ENCODE data around the gene PTTG1IP2.

PTTG1IP2 gene

DNA sequence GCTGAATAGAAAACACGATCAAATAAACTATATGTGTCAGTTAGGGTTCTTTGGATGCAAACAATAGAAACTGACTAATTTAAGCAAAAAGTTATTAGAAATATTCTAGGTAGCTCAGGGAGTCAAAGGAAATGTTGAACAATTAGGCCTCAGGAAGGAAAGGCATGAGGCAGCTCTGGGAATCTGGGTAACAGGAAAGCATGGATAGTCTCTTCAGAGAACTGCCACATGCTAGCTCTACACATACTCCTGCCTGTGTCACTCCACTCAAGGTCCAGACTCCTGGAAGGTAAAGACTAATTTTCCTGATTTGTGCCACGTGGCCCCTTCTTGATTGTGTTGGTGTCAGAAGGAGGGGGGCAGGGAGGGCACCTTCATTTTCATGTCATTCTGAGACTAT lies 23.8 kb upstream of the PTTG1IP2 start:
- TF ChIP-seq, protein P1, sequence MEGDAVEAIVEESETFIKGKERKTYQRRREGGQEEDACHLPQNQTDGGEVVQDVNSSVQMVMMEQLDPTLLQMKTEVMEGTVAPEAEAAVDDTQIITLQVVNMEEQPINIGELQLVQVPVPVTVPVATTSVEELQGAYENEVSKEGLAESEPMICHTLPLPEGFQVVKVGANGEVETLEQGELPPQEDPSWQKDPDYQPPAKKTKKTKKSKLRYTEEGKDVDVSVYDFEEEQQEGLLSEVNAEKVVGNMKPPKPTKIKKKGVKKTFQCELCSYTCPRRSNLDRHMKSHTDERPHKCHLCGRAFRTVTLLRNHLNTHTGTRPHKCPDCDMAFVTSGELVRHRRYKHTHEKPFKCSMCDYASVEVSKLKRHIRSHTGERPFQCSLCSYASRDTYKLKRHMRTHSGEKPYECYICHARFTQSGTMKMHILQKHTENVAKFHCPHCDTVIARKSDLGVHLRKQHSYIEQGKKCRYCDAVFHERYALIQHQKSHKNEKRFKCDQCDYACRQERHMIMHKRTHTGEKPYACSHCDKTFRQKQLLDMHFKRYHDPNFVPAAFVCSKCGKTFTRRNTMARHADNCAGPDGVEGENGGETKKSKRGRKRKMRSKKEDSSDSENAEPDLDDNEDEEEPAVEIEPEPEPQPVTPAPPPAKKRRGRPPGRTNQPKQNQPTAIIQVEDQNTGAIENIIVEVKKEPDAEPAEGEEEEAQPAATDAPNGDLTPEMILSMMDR (IDR thresholded peaks at IDR 0.05; ENCODE audit: low read depth, low read length, missing control alignments) = no peak
- no peak for DNase-seq (ENCODE audit: low read depth)
- H3K4me3 ChIP-seq (ENCODE audit: low read depth, low read length) = no peak overlapping the region

GRCh38 chr7:90446137-90446899 lies 23.1 kb upstream of the PTTG1IP2 start:
- H3K4me3 ChIP-seq (ENCODE audit: low read depth, low read length) = no peak overlapping the region
- DNase-seq (ENCODE audit: low read depth) = no peak
- TF ChIP-seq, protein P1 (IDR thresholded peaks at IDR 0.05; ENCODE audit: low read depth, low read length, missing control alignments) = no peak

DNA sequence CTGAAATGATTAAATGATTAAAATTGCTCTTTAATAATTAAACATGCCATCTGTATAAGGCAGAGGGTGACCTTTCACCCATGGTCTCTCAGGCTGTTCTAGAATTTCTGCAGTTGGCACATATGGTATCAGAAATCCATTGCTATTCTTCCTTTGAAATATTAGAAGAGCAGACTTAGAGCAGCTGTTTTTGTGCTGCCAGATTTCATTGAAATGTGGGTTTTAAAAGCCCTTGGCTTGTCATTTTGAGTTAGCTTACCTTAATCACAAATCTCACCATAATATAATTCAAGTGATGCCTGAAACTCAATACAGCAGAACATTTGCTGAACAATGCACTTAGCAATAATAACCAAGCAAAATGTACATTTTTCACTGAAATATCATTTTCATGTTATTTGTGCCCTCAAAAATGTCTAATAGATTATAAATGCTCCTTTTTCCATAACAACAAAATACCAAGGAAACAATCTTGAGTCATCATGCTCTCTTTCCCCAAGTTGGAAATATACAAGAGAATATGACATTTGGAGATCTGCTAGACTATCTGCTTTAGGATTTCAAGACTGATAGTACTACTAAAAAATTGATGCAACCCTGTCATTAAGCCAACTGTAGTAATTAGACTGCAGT lies 16.1 kb upstream of the PTTG1IP2 start:
- TF ChIP-seq, protein P1 (IDR thresholded peaks at IDR 0.05; ENCODE audit: low read depth, low read length, missing control alignments) = no peak
- H3K4me3 ChIP-seq (ENCODE audit: low read depth, low read length) = no peak overlapping the region
- no peak for DNase-seq (ENCODE audit: low read depth)

DNA sequence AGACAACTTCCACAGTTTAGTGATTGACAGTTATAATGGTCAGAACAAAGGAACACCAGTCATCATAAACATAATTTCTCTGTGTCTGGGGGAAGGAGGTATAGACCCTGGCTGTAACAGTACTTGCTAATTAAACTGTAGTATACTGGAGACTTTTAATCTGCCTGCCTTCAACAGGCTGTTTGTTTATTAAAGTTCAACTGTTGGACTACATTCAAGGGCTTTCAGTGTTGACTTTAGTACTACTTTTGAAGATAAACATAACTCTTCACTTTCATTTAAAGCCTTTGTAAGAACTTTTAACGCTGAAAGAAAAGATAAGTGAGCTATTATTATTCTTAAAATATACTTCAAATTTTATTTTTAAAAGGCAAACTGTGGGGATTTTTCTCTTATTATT lies 15.5 kb upstream of the PTTG1IP2 start:
- DNase-seq (ENCODE audit: low read depth) = no peak

GRCh38 chr7:90455163-90456030 lies 14.0 kb upstream of the PTTG1IP2 start:
- TF ChIP-seq, protein P1 (IDR thresholded peaks at IDR 0.05; ENCODE audit: low read depth, low read length, missing control alignments) = peak; percentile 63
- H3K4me3 ChIP-seq (ENCODE audit: low read depth, low read length) = no peak overlapping the region
- peak; percentile 19 for DNase-seq (ENCODE audit: low read depth)

More for the DNA sequence above, 15.5 kb upstream of the PTTG1IP2 start:
- TF ChIP-seq, protein P1 (IDR thresholded peaks at IDR 0.05; ENCODE audit: low read depth, low read length, missing control alignments) = no peak
- H3K4me3 ChIP-seq (ENCODE audit: low read depth, low read length) = no peak overlapping the region

DNA sequence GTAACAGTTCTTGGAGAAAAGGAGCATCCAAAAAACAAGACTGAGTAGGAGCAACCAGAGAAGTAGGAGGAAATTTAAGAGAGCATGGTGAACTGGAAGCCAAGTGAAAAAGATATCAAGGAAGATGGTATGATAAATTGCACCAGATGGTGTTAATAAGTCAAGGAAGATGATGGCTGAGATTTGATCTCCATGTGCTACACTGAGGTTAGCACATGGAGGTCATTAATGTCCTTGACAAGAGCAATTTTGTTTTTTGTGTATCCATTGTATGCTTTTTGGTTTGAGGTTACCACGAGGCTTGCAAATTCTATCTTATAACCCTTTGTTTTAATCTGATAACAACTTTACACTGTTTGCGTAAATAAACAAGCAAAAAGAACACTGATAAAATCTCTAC lies 11.3 kb upstream of the PTTG1IP2 start:
- TF ChIP-seq, protein P1 (IDR thresholded peaks at IDR 0.05; ENCODE audit: low read depth, low read length, missing control alignments) = no peak
- DNase-seq (ENCODE audit: low read depth) = no peak
- no peak overlapping the region for H3K4me3 ChIP-seq (ENCODE audit: low read depth, low read length)
